ENCODE measurements around the gene OR8H2. TPM values are rescaled to one million over a fixed set of nuclear protein-coding genes. Genes with fewer than 3 reads are reported as not detected.
"Not testable (repeated sequence)": the region's sequence is repeated elsewhere in the genome, so short reads cannot be mapped to it uniquely, and the experiment has no call there.

Gene OR8H2
- total RNA-seq: under 1 TPM in 1 of 2 donors, not detected in 1; 0.57 TPM

- H3K27ac ChIP-seq: no peak within 1 kb of the TSS
- TF ChIP-seq CTCF (IDR thresholded peaks at IDR 0.05): no peak
- TF ChIP-seq POLR2AphosphoS5 (IDR thresholded peaks at IDR 0.05): no peak
- TF ChIP-seq POLR2A (IDR thresholded peaks at IDR 0.05): no peak
- H3K4me1 ChIP-seq (replicated peaks): no peaks in the 10 kb centered on the region
- DNase-seq (ENCODE audit: low spot score): no peak
- H3K36me3 ChIP-seq: no peaks in the 10 kb centered on the region
- no peaks in the 10 kb centered on the region for H3K9me3 ChIP-seq
- no peaks in the 10 kb centered on the region for H3K27me3 ChIP-seq (replicated peaks; ENCODE audit: insufficient read depth)
- intact Hi-C loops (cut with DNase I): no loop called here
- no peak within 1 kb of the TSS for H3K4me3 ChIP-seq
Observed at GRCh38 chr11:56103210-56103737, at the start of gene OR8H2. Gene OR8H2, plus strand, starts transcription at chr11:56103687. Its CDS starts 1,356 bp downstream, at chr11:56105043.

- WGBS: 13% methylated on average over 4 of the region's 4 CpGs
- DNase-seq (ENCODE audit: low spot score); H3K9me3 ChIP-seq; H3K36me3 ChIP-seq; H3K4me1 ChIP-seq (replicated peaks); intact Hi-C loops (cut with DNase I); H3K27ac ChIP-seq; H3K4me3 ChIP-seq; H3K27me3 ChIP-seq (replicated peaks; ENCODE audit: insufficient read depth): not testable (repeated sequence)
Observed at GRCh38 chr11:56056366-56056765, 47.1 kb upstream of the OR8H2 start.

- 38% methylated on average over 7 of the region's 7 CpGs for whole genome bisulfite sequencing
- H3K27ac ChIP-seq; intact Hi-C loops (cut with DNase I); H3K36me3 ChIP-seq; DNase-seq (ENCODE audit: low spot score); H3K4me1 ChIP-seq (replicated peaks); H3K9me3 ChIP-seq; H3K27me3 ChIP-seq (replicated peaks; ENCODE audit: insufficient read depth); H3K4me3 ChIP-seq: not testable (repeated sequence)
Observed at GRCh38 chr11:56057661-56058237, 45.7 kb upstream of the OR8H2 start.

GRCh38 chr11:56058260-56058780 lies 45.2 kb upstream of the OR8H2 start:
- DNase-seq (ENCODE audit: low spot score); H3K27ac ChIP-seq: not testable (repeated sequence)
- 79% methylated on average over 7 of the region's 7 CpGs for WGBS

GRCh38 chr11:56066980-56067379 lies 36.5 kb upstream of the OR8H2 start:
- Histone ChIP-seq H3K27me3 (replicated peaks; ENCODE audit: insufficient read depth) (no peaks in the 10 kb centered on the region), H3K9me3 (no peaks in the 10 kb centered on the region), H3K4me1 (replicated peaks) (no peaks in the 10 kb centered on the region), H3K27ac (no peak overlapping the region), H3K36me3 (no peaks in the 10 kb centered on the region), H3K4me3 (no peak overlapping the region)
- intact Hi-C loops (cut with DNase I): no loop called here
- TF ChIP-seq POLR2A (IDR thresholded peaks at IDR 0.05) (no peak), CTCF (IDR thresholded peaks at IDR 0.05) (no peak), POLR2AphosphoS5 (IDR thresholded peaks at IDR 0.05) (no peak)
- WGBS: 44% methylated on average over 2 of the region's 2 CpGs
- DNase-seq (ENCODE audit: low spot score): no peak

More at GRCh38 chr11:56058260-56058780, 45.2 kb upstream of the OR8H2 start:
- intact Hi-C loops (cut with DNase I); H3K27me3 ChIP-seq (replicated peaks; ENCODE audit: insufficient read depth); H3K4me1 ChIP-seq (replicated peaks); H3K9me3 ChIP-seq; H3K4me3 ChIP-seq; H3K36me3 ChIP-seq: not testable (repeated sequence)

- 69% methylated on average over 3 of the region's 3 CpGs for WGBS
- no peak overlapping the region for H3K27ac ChIP-seq
- no peaks in the 10 kb centered on the region for H3K36me3 ChIP-seq
- no peaks in the 10 kb centered on the region for H3K9me3 ChIP-seq
- no peaks in the 10 kb centered on the region for H3K27me3 ChIP-seq (replicated peaks; ENCODE audit: insufficient read depth)
- no peak overlapping the region for H3K4me3 ChIP-seq
- intact Hi-C loops (cut with DNase I): no loop called here
- H3K4me1 ChIP-seq (replicated peaks): no peaks in the 10 kb centered on the region
- TF ChIP-seq POLR2AphosphoS5 (IDR thresholded peaks at IDR 0.05) (no peak), CTCF (IDR thresholded peaks at IDR 0.05) (no peak), POLR2A (IDR thresholded peaks at IDR 0.05) (no peak)
- no peak for DNase-seq (ENCODE audit: low spot score)
Observed at GRCh38 chr11:56089697-56090096, 13.8 kb upstream of the OR8H2 start.

Data from prostate gland (tissue), 2 donors.